ENCODE data around the gene NSUN2.

NSUN2 gene

DNA sequence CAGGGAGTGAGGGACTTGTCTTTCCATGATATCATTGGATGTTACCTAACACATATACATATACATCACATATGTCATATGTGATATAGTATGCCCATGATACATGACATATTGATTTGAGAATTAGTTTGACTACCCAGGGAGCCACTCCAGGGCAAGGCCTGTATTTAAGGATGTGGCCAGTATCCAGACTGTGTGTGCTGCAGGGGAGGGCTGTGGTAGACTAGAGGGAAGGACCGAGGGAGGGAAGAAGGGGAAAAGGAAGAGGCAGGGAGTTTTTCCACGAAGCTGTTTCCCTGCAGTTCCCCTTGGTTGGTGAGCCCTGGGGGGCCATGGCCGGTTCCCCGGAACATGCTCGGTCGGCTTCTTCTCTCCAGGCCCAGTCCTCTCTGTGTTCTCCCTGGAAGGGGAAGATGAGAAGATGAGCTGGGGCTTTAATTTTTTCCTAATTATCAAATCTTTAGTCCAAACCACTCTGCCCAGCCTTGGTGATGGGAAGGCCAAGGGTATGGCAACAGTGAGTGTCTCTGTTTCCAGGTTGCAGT is 48.7 kb downstream of the NSUN2 start:
- TF ChIP-seq CTCF (IDR thresholded peaks at IDR 0.05; ENCODE audit: low read depth, low read length), result no peak
- no peak overlapping the region for H3K4me3 ChIP-seq (ENCODE audit: low read depth, low read length)

- no peak for TF ChIP-seq CTCF (IDR thresholded peaks at IDR 0.05; ENCODE audit: low read depth, low read length)
- H3K4me3 ChIP-seq (ENCODE audit: low read depth, low read length), result 0 out of 2 replicates have a peak overlapping the region, but pooled peaks have one; percentile 8
Observed at GRCh38 chr5:6583049-6583880, 49.6 kb downstream of the NSUN2 start.

- no peak for TF ChIP-seq CTCF (IDR thresholded peaks at IDR 0.05; ENCODE audit: low read depth, low read length)
- no peak overlapping the region for H3K4me3 ChIP-seq (ENCODE audit: low read depth, low read length)
Observed at GRCh38 chr5:6582507-6583048, 50.3 kb downstream of the NSUN2 start.

DNA sequence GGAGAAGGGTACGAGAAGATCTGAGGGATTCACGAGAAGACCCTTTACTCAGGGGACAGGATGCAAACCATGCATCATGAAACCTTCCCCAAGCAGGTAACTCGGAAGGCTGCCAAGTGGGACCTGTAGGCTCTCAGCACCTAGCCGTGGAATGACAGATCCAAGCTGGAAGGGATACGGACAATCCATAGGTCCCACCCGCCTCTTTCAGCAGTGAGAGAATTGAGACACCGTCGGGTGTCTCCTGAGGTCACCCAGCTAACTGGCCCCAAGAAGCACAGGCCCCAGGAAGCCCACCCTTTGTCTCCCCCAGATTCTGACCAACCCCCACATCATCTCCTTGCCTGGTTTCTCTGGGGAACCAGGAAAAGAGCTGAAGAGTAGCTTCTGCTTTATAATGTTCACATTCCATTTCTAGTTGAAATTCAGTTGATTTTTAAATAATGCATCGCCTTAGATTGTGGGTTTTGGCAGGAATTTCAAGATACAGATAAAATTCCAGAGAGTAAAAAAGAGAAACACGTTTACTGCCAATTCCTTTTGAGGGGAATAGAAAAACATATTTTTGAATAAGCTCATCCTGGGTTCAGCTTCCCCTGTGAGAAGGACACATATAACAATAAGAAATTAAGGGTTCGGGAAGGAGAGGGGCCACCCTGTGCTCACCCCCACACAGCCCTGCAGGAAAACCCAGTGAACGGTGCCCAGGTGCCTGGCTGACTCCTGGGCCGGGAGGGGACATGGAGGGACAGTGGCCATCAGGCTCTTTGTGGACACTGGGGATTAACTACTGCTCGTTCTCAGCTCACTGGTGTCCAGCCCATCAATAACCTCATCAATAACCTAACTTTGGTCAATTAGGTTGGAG is 51.1 kb downstream of the NSUN2 start:
- no peak for TF ChIP-seq CTCF (IDR thresholded peaks at IDR 0.05; ENCODE audit: low read depth, low read length)
- H3K4me3 ChIP-seq (ENCODE audit: low read depth, low read length), result no peak overlapping the region

DNA sequence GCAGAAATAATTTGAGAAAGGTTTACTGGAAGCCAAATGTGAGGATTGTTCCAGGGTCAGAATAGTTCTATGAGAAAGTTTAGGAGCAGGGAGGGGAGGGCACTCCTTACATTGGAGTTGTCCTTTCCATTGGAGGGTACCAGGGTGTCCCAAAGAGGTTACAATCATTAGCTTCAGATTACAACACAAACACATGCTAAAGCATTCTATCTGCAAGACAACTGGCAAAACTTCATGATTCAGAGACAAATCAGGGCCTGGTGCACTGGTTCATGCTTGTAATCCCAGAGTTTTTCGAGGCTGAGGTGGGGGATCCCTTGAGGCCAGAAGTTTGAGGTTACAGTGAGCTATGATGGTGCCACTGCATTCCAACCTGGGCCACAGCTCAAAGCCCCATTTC is 51.8 kb downstream of the NSUN2 start:
- no peak for TF ChIP-seq CTCF (IDR thresholded peaks at IDR 0.05; ENCODE audit: low read depth, low read length)
- H3K4me3 ChIP-seq (ENCODE audit: low read depth, low read length), result no peak overlapping the region

GRCh38 chr5:6579535-6579934 is 53.3 kb downstream of the NSUN2 start:
- H3K4me3 ChIP-seq (ENCODE audit: low read depth, low read length), result no peak overlapping the region
- TF ChIP-seq CTCF (IDR thresholded peaks at IDR 0.05; ENCODE audit: low read depth, low read length), result no peak
